GM21515 (cell line): ENCODE data around the gene MATN3.

Experiments used
- ATAC-seq: cut with Tn5 transposase; IDR thresholded peaks from one replicate; pipeline ENCODE4 v1.9.1; 2021; ENCODE audit not compliant: unreplicated experiment

Gene MATN3

GRCh38 chr2:20040489-20041172 is 28.2 kb upstream of the MATN3 start:
- no peak for ATAC-seq

GRCh38 chr2:20037660-20038059 is 25.2 kb upstream of the MATN3 start:
- ATAC-seq = no peak

GRCh38 chr2:20035955-20036666 is 23.6 kb upstream of the MATN3 start:
- no peak for ATAC-seq

GRCh38 chr2:20034821-20035220 is 22.4 kb upstream of the MATN3 start:
- no peak for ATAC-seq

DNA sequence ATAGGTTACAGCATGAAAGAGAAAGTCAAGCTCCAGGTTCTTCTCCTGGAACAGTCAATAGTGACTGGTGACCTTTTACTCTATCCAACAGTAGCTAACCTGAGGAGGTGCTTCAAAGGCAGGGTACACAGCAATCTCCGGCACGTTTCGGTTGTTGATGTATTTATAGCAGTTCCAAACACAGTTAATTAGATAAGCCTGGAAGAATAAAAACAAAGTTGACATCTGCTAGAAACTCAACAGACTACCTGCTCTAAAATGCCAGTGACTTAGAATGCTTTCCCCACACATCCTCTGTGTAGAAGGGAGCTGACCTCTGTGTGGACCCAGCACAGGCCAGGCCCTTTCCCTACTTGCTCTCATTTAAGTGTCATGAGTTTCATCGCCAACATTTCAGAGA is 21.8 kb upstream of the MATN3 start:
- no peak for ATAC-seq

DNA sequence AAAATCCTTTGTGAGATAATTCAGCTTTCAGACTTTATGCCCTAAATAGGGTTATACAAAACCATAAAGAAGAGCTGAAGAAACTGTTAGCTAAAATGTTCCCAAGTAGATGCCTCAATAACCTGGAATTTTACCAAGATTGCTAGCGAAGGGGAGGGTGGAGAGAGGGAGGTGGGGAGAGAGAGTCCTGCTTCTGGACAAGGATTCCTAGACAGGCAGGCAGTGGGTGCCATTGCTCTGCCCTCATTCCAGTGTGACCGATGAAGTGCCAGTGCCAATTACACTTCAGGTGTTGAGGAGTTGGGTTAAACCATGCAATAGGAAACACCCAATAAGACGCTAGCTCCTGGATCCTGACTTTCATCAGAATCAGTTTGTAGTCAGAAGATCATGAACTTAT is 20.9 kb upstream of the MATN3 start:
- ATAC-seq = no peak

GRCh38 chr2:20030224-20030623 is 17.8 kb upstream of the MATN3 start:
- ATAC-seq = no peak

- ATAC-seq = no peak
Measured at GRCh38 chr2:20027705-20028434, 15.4 kb upstream of the MATN3 start.

- no peak for ATAC-seq
Measured at GRCh38 chr2:20027260-20027677, 14.8 kb upstream of the MATN3 start.

DNA sequence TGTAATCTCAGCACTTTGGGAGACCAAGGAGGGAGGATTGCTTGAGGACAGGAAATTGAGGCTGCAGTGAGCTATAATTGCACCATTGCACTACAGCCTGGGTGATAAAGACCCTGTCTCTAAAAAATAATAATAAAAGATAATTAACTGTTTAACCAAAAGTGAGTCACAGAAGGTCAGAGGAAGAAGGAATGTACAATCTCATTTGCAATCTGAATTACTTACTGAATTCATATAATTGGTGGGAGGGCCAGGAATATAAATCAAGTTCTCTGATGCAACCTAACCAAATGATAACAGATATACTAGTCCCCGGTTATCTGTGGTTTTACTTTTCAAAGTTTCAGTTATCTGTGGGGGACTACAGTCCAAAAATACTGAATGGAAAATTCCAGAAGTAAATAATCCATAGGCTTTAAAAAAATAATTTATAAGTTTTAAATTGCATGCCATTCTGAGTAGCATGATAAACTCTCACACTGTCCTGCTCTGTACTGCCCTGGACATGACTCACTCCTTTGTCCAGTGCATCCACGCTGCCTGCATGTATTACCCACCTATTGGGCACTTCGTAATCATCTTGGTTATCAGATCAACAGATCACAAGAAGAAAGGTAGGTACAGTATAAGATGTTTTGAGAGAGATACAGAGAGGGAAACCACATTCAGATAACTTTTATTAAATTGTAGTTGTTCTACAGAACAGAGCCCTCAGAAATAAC is 12.8 kb upstream of the MATN3 start:
- ATAC-seq = no peak

DNA sequence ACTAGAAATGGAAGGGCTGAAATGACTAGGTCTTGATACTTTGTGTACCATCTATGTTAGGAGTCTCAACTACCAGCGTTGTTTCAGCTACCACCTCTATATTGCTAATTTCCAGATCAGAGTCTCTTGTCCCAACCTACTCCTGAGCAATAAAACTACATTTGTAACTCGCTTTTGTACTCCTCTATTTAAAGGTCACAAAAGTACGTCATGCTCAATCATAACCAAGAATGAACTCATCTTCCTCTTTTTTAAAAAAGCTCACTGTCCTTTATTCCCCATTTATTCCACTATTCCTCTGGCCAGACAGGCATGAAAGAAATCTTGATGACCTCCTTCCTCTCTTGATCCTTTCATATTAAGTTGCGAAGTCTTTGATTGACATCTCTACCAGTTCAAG is 11.2 kb upstream of the MATN3 start:
- ATAC-seq = no peak

- no peak for ATAC-seq
Measured at GRCh38 chr2:20021405-20022009, 9.0 kb upstream of the MATN3 start.

DNA sequence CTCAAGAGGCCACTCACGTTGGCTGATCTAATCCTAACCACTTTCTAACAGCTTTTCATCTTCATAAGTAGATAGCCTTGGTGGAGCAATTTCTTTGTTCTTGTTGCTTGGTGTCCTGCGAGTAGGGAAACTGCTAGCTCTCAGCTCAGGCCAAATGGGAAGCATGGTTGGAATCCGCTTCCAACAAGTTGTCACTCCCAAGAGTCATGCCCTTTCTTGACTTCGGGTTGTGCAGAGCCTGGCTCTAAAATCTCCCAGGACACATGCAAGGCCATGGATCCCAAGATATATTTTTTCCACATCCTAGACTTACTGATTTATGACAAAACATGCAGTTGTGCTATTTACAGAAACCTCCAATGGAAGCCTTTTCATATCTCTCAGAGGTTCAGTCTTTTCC is 7.3 kb upstream of the MATN3 start:
- no peak for ATAC-seq

GRCh38 chr2:20018601-20019152 is 6.2 kb upstream of the MATN3 start:
- ATAC-seq = no peak

- ATAC-seq = no peak
Measured at GRCh38 chr2:20016346-20016745, 3.9 kb upstream of the MATN3 start.

- ATAC-seq = no peak
Measured at GRCh38 chr2:20015482-20016083, 3.1 kb upstream of the MATN3 start.

GRCh38 chr2:20013126-20013849 is 820 bp upstream of the MATN3 start:
- no peak for ATAC-seq

DNA sequence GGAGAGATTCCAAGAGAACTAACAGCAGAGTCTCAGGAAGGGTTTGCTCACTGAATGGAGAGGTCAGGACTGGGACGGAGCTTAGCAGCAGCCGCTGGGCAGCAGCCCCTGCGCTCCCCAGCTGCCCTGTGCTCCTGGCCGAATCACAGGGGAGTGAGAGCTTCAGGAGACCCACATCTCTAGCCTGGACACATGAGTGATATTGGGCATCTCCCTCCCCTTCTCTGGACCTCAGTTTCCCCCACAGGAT is 511 bp downstream of the MATN3 start:
- no peak for ATAC-seq

GRCh38 chr2:20011276-20012031 is 1.0 kb downstream of the MATN3 start:
- no peak for ATAC-seq
